Mesothelial cell of epicardium (in vitro differentiated cells): ENCODE data around the gene IRF7. TPM values are rescaled to one million over a fixed set of nuclear protein-coding genes. Genes with fewer than 3 reads are reported as not detected.

Source experiments
- DNase-seq, 2 experiments: peaks; one replicate each; pipeline ENCODE4 v3.0.0; 2021; ENCODE audit warnings: low spot score in 2 of 2; ENCODE audit not compliant: unreplicated experiment in 2 of 2
- H3K27ac Mint-ChIP-seq: 2 replicates; pipeline ENCODE4 v1.8.0; 2021; ENCODE audit warnings: mixed read lengths
- H3K27me3 Mint-ChIP-seq: 2 replicates; pipeline ENCODE4 v1.8.0; 2021; ENCODE audit warnings: low read depth, mixed read lengths
- H3K36me3 Mint-ChIP-seq: 2 replicates; pipeline ENCODE4 v1.8.0; 2021; ENCODE audit warnings: mixed read lengths
- H3K4me1 Mint-ChIP-seq: 2 replicates; pipeline ENCODE4 v1.8.0; 2021; ENCODE audit warnings: mixed read lengths
- H3K4me3 Mint-ChIP-seq: 2 replicates; pipeline ENCODE4 v1.8.0; 2021; ENCODE audit warnings: mild to moderate bottlenecking, moderate library complexity, mixed read lengths
- H3K9me3 Mint-ChIP-seq: 2 replicates; pipeline ENCODE4 v1.8.0; 2021; ENCODE audit warnings: mixed read lengths
- total RNA-seq: library from RNA; stranded (reverse); gene quantifications from 3 replicates; pipeline ENCODE4 v1.2.1, GENCODE V29; 2021
- TF ChIP-seq, protein P1 (sequence below): fragments of 200-600 bp; sonication (generic); IDR thresholded peaks from one replicate; pipeline ENCODE4 v1.5.0; 2021; ENCODE audit warnings: antibody characterized with exemption; ENCODE audit not compliant: unreplicated experiment

Gene IRF7
- total RNA-seq, 1 donor from 2014 or later = 21.9 TPM

DNA sequence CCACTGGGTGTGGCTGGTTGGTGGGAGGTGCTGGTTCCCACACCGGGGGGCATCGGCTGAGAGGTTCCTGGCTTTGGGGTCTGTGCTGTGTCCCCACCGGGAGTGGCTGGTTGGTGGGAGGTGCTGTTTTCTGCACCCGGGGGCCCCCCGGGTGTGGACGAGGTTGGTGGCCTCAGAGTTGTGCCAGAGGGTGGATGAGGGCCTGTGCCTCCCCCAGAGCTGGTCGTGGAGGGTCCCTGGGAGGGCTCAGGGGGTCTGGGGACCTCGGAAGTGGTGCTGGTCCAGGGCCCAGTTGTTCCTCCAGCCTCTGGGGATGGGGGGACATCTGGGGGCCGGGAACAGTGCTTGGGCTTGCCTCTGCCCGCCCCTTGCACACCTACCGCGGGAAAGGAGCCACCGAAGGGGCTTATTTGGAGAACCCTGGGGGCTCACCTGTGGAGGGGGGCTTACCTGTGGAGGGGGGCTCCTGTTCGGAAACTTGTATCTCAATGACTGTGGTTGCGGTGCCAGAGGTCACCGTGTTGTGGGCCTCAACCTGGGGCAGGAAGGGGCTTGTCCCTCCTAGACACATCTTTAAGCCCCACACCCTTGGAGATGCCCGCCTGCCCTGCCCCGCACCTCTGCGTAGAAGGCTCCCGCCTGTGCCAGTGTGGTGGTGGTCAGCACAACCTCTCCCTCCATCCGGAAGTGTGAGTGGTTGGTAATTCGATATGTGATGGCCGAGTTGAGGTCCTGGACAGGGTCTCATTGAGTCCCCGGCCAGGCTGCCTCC is 3.3 kb upstream of the IRF7 start:
- Mint-ChIP-seq H3K36me3 (no peaks in the 10 kb centered on the region), H3K27me3 (no peaks in the 10 kb centered on the region), H3K9me3 (no peaks in the 10 kb centered on the region), H3K4me3 (no peak overlapping the region), H3K27ac (no peak overlapping the region), H3K4me1 (peaks cover 11% of the 10 kb centered on the region)
- TF ChIP-seq, protein P1, sequence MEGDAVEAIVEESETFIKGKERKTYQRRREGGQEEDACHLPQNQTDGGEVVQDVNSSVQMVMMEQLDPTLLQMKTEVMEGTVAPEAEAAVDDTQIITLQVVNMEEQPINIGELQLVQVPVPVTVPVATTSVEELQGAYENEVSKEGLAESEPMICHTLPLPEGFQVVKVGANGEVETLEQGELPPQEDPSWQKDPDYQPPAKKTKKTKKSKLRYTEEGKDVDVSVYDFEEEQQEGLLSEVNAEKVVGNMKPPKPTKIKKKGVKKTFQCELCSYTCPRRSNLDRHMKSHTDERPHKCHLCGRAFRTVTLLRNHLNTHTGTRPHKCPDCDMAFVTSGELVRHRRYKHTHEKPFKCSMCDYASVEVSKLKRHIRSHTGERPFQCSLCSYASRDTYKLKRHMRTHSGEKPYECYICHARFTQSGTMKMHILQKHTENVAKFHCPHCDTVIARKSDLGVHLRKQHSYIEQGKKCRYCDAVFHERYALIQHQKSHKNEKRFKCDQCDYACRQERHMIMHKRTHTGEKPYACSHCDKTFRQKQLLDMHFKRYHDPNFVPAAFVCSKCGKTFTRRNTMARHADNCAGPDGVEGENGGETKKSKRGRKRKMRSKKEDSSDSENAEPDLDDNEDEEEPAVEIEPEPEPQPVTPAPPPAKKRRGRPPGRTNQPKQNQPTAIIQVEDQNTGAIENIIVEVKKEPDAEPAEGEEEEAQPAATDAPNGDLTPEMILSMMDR = no peak
- no peak for DNase-seq

DNA sequence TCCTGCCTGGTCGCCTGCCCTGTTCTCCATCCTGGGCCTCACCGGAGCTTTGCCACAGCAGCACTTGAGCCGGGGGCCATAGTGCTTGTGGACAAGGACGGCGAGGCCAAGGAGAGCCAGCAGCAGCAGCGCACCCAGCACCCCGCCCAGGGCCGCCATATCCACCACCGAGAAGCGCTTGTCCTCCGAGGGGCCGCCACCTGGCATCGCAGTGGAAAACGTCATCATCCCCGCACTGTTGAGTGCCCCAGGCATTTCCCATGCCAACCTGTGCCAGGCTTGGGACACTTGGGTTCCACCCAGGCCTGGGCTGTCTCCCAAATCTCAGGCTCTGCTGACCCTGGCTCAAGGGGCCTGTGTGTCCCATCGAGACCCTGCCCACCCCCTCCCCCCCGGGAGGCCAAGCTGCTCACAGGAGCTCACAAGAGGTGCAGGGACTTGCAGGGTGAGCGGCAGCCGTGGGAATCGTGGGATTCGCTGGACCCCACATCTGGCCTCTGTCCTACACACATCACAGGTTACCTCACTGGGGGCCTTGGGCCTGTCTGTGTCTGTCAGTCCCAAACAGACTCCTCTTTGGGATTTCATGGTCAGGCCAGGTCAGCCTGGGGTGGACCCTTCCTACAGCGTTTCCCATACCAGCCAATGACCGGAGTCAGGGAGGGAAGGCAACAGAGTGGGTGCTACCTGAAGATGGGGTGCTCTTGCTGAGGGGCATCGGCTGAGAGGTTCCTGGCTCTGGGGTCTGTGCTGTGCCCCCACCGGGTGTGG is 2.3 kb upstream of the IRF7 start:
- Mint-ChIP-seq H3K9me3 (no peaks in the 10 kb centered on the region), H3K27me3 (no peaks in the 10 kb centered on the region), H3K36me3 (no peaks in the 10 kb centered on the region), H3K4me1 (peaks cover 12% of the 10 kb centered on the region), H3K4me3 (no peak overlapping the region), H3K27ac (no peak overlapping the region)
- TF ChIP-seq, protein P1 = no peak
- no peak for DNase-seq

DNA sequence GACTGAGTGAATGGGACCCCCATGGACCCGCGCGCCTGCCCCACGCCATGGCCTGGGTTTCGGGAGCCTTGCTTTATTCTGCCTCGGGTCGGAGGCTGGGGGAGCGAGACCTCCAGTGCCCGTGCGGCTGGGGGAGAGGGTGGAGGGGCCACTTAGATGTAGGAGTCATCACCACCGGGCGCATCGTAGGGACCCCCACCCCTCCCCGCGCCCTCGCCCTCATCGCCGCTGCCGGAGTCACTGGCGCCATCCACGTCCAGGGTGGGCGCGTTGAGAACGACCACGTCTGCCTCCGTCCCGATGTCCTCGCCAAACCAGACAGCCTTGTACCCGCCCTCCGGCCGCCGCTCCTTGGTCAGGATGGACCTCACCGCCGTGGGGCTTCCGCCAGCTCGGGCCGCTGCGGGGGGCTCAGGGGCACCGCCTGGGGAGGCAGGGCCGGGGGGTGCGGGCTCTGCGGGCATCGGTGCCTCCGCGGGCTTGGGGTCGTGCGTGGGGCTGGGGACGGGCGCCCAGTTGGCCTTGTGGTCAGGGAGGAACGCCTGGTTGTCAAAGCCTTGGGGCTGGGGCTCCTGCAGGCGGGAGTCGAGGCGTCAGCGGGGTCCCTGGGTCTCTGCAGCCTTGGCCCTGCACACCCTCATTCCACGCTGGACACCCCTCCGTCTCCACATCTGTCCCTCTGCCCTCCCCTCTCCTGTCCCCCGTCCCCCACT is 1.6 kb upstream of the IRF7 start:
- Mint-ChIP-seq H3K4me1 (peaks cover 12% of the 10 kb centered on the region), H3K36me3 (peaks cover 2% of the 10 kb centered on the region), H3K4me3 (no peak overlapping the region), H3K27me3 (no peaks in the 10 kb centered on the region), H3K27ac (no peak overlapping the region), H3K9me3 (no peaks in the 10 kb centered on the region)
- no peak for DNase-seq
- TF ChIP-seq, protein P1 = no peak

DNA sequence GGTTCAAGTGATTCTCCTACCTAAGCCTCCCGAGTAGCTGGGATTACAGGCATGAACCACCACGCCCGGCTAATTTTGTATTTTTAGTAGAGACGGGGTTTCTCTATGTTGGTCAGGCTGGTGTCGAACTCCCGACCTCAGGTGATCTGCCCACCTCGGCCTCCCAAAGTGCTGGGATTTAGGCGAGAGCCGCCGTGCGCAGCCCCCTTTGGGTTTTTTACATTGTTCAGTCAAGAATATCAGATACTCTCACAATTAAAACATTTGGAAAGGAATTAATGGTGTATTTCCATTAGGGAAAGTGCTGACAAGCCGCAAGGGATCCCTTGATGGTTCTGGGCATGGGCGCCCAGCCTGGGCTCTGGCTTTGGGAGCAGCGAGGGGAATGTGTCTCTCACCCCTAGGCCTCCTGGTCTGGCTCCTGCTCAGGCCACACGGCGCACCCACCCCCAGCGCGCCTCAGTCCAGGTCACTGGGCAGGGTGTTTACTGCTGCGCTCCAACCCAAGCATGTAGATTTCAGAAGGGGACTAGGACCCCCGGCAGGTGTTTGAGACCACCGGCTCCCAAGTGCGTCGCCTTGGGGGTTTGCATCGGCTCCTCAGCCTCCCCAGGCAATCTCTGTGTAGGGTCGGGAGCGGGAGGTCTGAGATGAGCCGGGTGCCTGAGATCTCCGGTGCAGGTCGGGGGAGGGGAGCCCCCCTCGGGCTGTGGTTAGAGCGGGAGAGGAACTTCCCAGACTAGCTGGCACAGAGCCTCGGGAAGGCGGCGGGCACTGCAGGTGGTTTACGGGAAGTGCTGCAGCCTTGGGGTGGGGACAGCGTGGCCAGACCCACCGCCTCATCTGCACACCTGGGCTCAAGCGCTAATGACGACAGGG is 809 bp upstream of the IRF7 start:
- Mint-ChIP-seq H3K9me3 (no peaks in the 10 kb centered on the region), H3K27ac (no peak overlapping the region), H3K27me3 (no peaks in the 10 kb centered on the region), H3K4me3 (peak overlapping the region; percentile 77), H3K36me3 (peaks cover 5% of the 10 kb centered on the region), H3K4me1 (peaks cover 12% of the 10 kb centered on the region)
- TF ChIP-seq, protein P1 = no peak
- DNase-seq = no peak
